HepG2 (cell line): ENCODE measurements around the gene FAM174C. TPM values are rescaled to one million over a fixed set of nuclear protein-coding genes. Genes with fewer than 3 reads are reported as not detected.
A peak's percentile ranks its signal among the peaks of the same experiment; 100 is the strongest.

Experiments
- AGO1 ChIP-seq: fragments of 200-400 bp; formaldehyde crosslinking; IDR thresholded peaks from 2 replicates; pipeline ENCODE4 v1.6.1; 2017; ENCODE audit warnings: mild to moderate bottlenecking, low read depth, low read length, moderate library complexity; ENCODE audit not compliant: poor library complexity, severe bottlenecking
- GMEB2 ChIP-seq: IDR thresholded peaks from 2 replicates; pipeline ENCODE4 v1.6.1; 2016; ENCODE audit warnings: missing biosample characterization, missing genetic modification reagents, low read depth
- HOMEZ ChIP-seq: IDR thresholded peaks from 2 replicates; pipeline ENCODE4 v1.6.1; 2016; ENCODE audit warnings: low read depth
- JDP2 ChIP-seq: sonication (generic); formaldehyde crosslinking; IDR thresholded peaks from 2 replicates; pipeline ENCODE4 v1.8.1; 2022; ENCODE audit warnings: missing genetic modification reagents, borderline replicate concordance
- KLF16 ChIP-seq, 2 experiments: sonication (generic) in 1 of 2; formaldehyde crosslinking in 1 of 2; IDR thresholded peaks; 2 replicates each; pipeline versions ENCODE4 v1.6.1 to v1.8.0; 2016 to 2023; ENCODE audit warnings: missing genetic modification reagents in 2 of 2, missing compliant biosample characterization in 1 of 2
- NFE2L2 ChIP-seq: fragments of 150-350 bp; IDR thresholded peaks from 2 replicates; pipeline ENCODE4 v1.6.1; 2014; ENCODE audit warnings: low read length
- NFIC ChIP-seq: IDR thresholded peaks from 2 replicates; pipeline ENCODE4 v1.6.1; 2012; ENCODE audit warnings: mild to moderate bottlenecking, low read length, inconsistent platforms
- POGK ChIP-seq: sonication (generic); formaldehyde crosslinking; conservative IDR thresholded peaks from 2 replicates; pipeline ENCODE4 v1.8.0; 2022; ENCODE audit warnings: mild to moderate bottlenecking, moderate library complexity, missing genetic modification reagents
- POLR2G ChIP-seq: fragments of 200-400 bp; formaldehyde crosslinking; IDR thresholded peaks from 2 replicates; pipeline ENCODE4 v1.6.1; 2018; ENCODE audit warnings: mild to moderate bottlenecking, low read depth, low read length, moderate library complexity
- TEF ChIP-seq: sonication (generic); formaldehyde crosslinking; IDR thresholded peaks from 2 replicates; pipeline ENCODE4 v1.5.0; 2020; ENCODE audit warnings: missing genetic modification reagents
- ZNF20 ChIP-seq: sonication (generic); formaldehyde crosslinking; IDR thresholded peaks from 2 replicates; pipeline ENCODE4 v1.4.0; 2020; ENCODE audit warnings: mild to moderate bottlenecking, moderate library complexity, missing genetic modification reagents
- ZNF317 ChIP-seq: sonication (generic); formaldehyde crosslinking; IDR thresholded peaks from 2 replicates; pipeline ENCODE4 v1.5.0; 2020; ENCODE audit warnings: mild to moderate bottlenecking, missing genetic modification reagents
- ZNF451 ChIP-seq: sonication (generic); formaldehyde crosslinking; IDR thresholded peaks from 2 replicates; pipeline ENCODE4 v1.5.0; 2020; ENCODE audit warnings: mild to moderate bottlenecking, missing genetic modification reagents
- ZNF609 ChIP-seq: sonication (generic); formaldehyde crosslinking; IDR thresholded peaks from 2 replicates; pipeline ENCODE4 v1.4.0; 2020; ENCODE audit warnings: mild to moderate bottlenecking, missing genetic modification reagents, borderline replicate concordance
- ZNF773 ChIP-seq: sonication (generic); formaldehyde crosslinking; IDR thresholded peaks from 2 replicates; pipeline ENCODE4 v1.4.0; 2020; ENCODE audit warnings: missing genetic modification reagents, borderline replicate concordance
- polyA plus RNA-seq, 8 experiments: library from polyadenylated mRNA; depleted of rRNA in 3 of 8; stranded (reverse) in 7 of 8; unstranded in 1 of 8; fragments of >200 nt; fragmentation: Illumina TruSeq in 4 of 8; extraction: Trizol in 4 of 8; gene quantifications; 2 replicates each; pipeline versions ENCODE4 v1.2.1 to v1.2.3, GENCODE V29; 2011 to 2016; ENCODE audit warnings: low read depth in 4 of 8, missing spikeins in 1 of 8, mixed read lengths in 1 of 8; ENCODE audit not compliant: insufficient read depth in 1 of 8
- total RNA-seq, 5 experiments: library from RNA; depleted of rRNA; stranded (reverse); fragments of >200 nt; fragmentation: Illumina TruSeq; extraction: Trizol; gene quantifications; 2 replicates each; pipeline ENCODE4 v1.2.3, GENCODE V29; 2016; ENCODE audit warnings: low read depth in 1 of 5
- TF ChIP-seq, protein P1 (sequence below): sonication (generic); formaldehyde crosslinking; IDR thresholded peaks from 2 replicates; pipeline ENCODE4 v1.4.0; 2020; ENCODE audit warnings: mild to moderate bottlenecking, low read depth, missing genetic modification reagents

The FAM174C gene
- total and polyA plus RNA-seq, 2 of the 13 experiments (the other 11 are each of a cell fraction or from before 2014, with no cell fraction given): 19.5 to 31.3 TPM

- no peak for TF ChIP-seq HOMEZ
- no peak for TF ChIP-seq ZNF317 (CRISPR knock-in tag)
- TF ChIP-seq ZNF609 (CRISPR knock-in tag): peak; percentile 67; the same call in 1 of the 2 replicates
- no peak for TF ChIP-seq NFE2L2
- TF ChIP-seq AGO1: peak; percentile 32
- no peak for TF ChIP-seq TEF
- TF ChIP-seq ZNF773 (CRISPR knock-in tag): no peak
- peak; percentile 2; the same call in 1 of the 2 replicates for TF ChIP-seq POLR2G
- no peak; a peak in 1 of 4 replicates for TF ChIP-seq KLF16 (CRISPR knock-in tag; IDR thresholded peaks at IDR 0.05)
- TF ChIP-seq NFIC: peak; percentile 75; the same call in 1 of the 2 replicates
- TF ChIP-seq ZNF20 (CRISPR knock-in tag): no peak
- TF ChIP-seq JDP2 (CRISPR knock-in tag): no peak
- TF ChIP-seq, protein P1, sequence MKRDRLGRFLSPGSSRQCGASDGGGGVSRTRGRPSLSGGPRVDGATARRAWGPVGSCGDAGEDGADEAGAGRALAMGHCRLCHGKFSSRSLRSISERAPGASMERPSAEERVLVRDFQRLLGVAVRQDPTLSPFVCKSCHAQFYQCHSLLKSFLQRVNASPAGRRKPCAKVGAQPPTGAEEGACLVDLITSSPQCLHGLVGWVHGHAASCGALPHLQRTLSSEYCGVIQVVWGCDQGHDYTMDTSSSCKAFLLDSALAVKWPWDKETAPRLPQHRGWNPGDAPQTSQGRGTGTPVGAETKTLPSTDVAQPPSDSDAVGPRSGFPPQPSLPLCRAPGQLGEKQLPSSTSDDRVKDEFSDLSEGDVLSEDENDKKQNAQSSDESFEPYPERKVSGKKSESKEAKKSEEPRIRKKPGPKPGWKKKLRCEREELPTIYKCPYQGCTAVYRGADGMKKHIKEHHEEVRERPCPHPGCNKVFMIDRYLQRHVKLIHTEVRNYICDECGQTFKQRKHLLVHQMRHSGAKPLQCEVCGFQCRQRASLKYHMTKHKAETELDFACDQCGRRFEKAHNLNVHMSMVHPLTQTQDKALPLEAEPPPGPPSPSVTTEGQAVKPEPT (CRISPR knock-in tag): no peak
- TF ChIP-seq GMEB2 (CRISPR knock-in tag): no peak
- no peak for TF ChIP-seq ZNF451 (CRISPR knock-in tag)
- TF ChIP-seq POGK (CRISPR knock-in tag): no peak
Measured at GRCh38 chr19:1253514-1254080, 21.7 kb upstream of the FAM174C start (continued).
